DMS 273 (cell line): ENCODE measurements around the gene GSG1.
A peak's percentile ranks its signal among the peaks of the same experiment; 100 is the strongest.
"Not testable (repeated sequence)": the region's sequence is repeated elsewhere in the genome, so short reads cannot be mapped to it uniquely, and the experiment has no call there.

Experiments used
- DNase-seq: peaks from one replicate; lab custom pipeline; 2025; ENCODE audit not compliant: unreplicated experiment; lab: John Stamatoyannopoulos, UW

The GSG1 gene

DNA sequence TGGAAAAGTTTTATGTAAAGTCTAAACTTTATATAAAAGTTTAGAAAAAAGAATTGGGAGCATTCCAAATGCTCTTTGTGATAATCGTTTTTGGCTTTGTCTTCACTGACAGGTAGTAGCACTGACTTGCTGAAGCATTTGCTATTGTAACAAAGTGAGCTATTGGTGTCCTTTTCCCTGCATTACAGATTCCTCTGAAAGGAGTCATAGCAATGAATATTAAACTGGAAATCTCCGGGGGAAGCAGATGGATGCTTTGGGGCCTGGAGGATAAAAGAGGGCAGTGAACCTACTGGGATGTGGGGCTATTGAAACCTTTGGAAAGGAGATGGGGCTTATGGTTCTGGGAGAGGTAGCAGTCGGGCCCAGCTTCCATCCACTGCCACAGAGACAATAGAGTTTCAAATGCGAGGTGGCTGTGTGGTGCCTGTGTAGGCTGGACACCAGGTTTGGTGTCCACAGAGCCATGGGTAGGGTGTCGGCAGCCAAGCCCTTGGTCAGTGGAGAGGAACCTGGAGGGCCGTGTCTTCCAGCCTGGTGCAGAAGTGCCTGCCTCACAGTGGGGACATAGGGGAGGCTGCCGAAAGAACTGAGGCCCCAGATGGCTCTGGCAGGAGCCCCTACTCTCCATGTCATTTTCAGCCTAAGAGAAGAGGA lies 10.1 kb downstream of the GSG1 start:
- peak; percentile 22 for DNase-seq

DNA sequence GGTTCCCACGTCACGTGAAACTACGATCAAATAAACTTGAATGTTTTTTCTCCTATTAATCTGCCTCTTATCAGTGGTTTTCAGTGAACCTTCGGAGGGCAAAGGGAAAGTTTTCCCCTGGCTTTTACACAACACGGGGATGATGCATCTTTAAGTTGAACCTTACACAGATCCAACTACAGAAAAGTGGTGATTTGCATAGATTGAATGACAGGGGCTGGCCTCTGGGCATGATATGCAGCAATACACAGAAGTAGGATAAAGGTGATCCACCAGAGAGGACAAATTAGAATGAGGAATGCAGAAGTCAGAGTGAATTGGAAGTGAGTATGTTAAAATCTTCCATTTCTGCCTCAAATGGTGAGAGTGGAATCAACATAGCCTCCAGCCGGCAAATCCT lies 11.6 kb downstream of the GSG1 start:
- no peak for DNase-seq

DNA sequence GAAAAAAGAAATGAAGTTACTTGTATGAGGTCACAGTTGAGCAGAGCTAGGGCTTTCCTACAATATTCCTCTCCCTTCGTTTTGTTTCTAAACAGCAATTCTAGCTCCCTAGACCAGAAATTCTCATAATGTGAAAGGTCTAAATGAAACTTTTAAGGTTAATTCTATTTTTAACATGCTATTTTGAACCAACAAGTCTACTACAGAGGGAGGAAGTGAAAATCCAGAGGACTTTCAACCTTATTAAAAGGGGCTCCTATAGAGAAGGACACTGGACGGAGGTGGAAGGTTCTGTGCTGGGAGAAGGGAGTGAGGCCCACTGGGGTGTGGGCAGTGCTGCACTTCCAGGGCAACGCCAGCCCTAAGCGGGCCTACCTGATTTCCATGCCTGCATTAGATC lies 13.4 kb downstream of the GSG1 start:
- DNase-seq: no peak

DNA sequence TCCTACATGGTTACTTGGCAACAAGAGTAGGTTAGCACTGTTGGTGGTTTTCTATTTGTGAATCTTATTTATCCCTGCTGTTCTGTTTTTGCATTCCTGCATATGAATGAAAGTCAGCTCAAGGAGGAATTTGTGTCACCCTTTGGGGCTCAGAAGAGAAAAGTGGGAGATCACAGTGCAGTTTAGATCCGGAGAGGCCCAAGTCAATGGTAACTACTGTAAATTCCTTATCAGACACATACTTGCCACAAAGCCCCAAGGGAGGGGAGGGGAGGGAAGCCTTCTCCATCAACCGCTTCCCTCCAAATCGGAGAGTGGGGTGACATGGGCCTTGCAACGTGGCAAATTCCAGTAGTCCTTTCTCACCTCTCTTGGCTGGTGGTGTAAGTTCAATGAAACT lies 15.0 kb downstream of the GSG1 start:
- no peak for DNase-seq

GRCh38 chr12:13087766-13088165 lies 15.7 kb downstream of the GSG1 start:
- DNase-seq: no peak

- no peak for DNase-seq
These were observed 17.3 kb downstream of the GSG1 start for GRCh38 chr12:13085968-13086686.

- no peak for DNase-seq
These were observed 18.4 kb downstream of the GSG1 start for GRCh38 chr12:13084898-13085640.

- not testable (repeated sequence) for DNase-seq
These were observed 19.8 kb downstream of the GSG1 start for GRCh38 chr12:13083638-13084037.

GRCh38 chr12:13082861-13083260 lies 20.6 kb downstream of the GSG1 start:
- no peak for DNase-seq

GRCh38 chr12:13080266-13080665 lies 23.2 kb downstream of the GSG1 start:
- DNase-seq: no peak

DNA sequence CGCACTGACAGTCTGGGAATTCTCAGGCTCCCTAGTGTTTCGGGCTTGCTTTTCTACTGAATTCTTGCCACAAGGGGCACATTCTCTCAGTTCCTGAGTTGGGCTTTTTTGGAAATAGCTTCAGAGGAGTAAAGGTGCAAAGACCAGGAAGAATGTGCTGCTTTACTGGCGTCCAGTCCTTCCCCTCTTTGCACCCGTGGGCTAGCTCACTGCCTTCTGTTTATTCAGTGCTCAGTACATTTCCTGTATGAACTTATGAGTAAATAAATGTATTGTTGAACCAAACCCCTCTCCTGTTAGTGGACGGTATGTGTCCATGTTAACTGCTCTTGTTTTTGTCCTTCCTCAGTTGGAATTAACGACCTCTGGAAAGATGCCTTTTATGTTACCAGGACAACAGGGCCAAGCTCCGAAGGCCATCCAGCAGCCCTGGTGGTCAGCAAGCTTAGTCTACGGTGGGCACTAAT lies 24.0 kb downstream of the GSG1 start:
- DNase-seq: no peak

DNA sequence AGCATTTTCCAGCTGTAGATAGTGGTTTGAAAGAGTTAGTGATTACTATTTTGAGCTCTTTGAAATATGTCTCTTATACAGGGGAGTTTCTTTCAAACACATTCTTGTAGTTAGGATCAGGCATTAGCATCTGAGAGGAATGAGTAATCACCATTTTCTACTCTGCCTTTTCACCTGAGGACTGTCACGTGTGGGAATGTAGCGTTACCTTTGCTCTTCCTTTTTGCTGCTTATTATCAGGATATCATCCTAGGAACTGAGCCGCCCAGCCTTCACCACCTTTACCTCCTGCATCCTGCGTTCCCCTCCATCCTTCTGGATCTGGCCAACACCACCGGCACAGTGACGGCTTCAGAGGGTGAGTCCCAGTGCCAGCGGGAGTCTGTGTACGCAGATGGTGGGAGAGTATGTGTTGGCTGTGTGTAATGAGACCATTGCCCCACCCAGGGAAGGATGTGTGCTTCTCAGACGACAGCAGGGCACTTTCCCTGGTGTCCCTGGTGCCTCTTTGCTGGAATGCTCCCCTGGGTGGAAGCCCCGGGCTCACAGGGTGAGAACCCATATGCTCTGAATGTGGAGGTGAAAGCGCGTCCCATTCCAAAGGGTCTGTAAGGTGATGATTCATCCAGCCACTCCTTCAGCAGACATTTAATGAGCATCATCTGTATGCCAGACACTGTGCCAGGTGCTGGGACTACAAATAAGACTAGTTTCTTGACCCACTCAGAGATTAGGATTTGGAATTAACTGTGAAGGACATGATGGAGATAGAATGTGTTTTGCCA lies 27.5 kb downstream of the GSG1 start:
- no peak for DNase-seq

DNA sequence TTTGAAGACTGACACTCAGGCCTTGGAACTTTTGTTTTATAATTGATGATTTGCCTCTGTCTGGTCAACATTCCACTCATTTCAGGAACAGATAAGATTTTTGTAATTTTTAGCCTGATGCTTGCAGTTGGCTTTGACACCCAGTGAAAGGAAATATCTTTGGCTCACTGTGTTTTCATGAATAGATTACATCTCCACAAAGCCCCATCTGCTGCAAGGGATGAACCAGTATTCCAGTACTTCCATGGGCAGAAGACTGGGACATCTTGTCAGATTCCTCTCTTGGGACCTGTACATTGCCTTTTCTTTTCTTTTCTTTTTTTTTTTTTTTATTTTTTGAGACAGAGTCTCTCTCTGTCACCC lies 28.4 kb downstream of the GSG1 start:
- DNase-seq: peak; percentile 17

- no peak for DNase-seq
These were observed 28.9 kb downstream of the GSG1 start for GRCh38 chr12:13074396-13075117.

DNA sequence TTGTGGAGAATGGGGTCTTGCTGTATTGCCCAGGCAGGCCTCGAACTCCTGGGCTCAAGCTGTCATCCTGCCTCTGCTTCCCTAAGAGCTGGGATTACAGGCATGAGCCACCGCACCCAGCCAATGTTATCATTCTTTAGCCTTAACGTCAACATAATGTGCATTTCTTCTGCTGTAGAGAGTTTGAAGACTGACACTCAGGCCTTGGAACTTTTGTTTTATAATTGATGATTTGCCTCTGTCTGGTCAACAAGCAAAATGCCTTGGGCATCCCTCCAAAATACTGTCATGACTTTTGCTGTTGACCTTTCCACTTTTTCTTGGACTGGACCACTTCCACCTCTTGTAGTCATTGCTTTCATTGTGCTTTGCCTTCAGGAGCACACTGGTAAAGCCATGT lies 30.3 kb downstream of the GSG1 start:
- DNase-seq: no peak

- DNase-seq: peak; percentile 66
These were observed 31.9 kb downstream of the GSG1 start for GRCh38 chr12:13071305-13072280.

DNA sequence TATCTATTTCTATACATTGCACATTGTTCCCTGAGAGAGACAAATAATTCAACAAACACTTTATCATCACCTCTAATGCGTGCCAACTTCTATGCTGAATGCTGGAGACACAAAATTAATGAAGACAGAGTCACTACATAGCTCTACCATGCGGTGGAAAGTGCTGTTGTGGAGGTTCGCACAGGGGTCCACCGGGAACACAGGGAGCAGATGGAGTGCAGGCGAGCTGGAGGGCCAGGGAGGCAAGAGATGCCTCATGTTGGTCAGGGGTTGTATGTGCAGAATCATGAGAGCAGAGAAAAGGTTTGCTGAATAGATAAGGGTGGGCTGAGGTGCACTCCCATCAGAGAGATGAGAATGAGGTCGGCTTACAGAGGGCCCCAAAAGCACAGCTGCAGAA lies 34.1 kb downstream of the GSG1 start:
- DNase-seq: peak; percentile 8

GRCh38 chr12:13067322-13067721 lies 36.1 kb downstream of the GSG1 start:
- DNase-seq: no peak

- no peak for DNase-seq
These were observed 37.0 kb downstream of the GSG1 start for GRCh38 chr12:13066459-13066858.
